DMS153 treated with DMSO at 0.1 percent for 48 hours (cell line): ENCODE results near the gene OR10H5.
"Not testable (repeated sequence)": the region's sequence is repeated elsewhere in the genome, so short reads cannot be mapped to it uniquely, and the experiment has no call there.

Experiments
- DNase-seq: peaks from one replicate; lab custom pipeline; 2025; ENCODE audit not compliant: unreplicated experiment; lab: John Stamatoyannopoulos, UW

The OR10H5 gene

GRCh38 chr19:15811476-15811875 lies 24.0 kb downstream of the OR10H5 start:
- DNase-seq = no peak

GRCh38 chr19:15812060-15812722 lies 24.7 kb downstream of the OR10H5 start:
- no peak for DNase-seq

GRCh38 chr19:15813916-15814315 lies 26.5 kb downstream of the OR10H5 start:
- no peak for DNase-seq

DNA sequence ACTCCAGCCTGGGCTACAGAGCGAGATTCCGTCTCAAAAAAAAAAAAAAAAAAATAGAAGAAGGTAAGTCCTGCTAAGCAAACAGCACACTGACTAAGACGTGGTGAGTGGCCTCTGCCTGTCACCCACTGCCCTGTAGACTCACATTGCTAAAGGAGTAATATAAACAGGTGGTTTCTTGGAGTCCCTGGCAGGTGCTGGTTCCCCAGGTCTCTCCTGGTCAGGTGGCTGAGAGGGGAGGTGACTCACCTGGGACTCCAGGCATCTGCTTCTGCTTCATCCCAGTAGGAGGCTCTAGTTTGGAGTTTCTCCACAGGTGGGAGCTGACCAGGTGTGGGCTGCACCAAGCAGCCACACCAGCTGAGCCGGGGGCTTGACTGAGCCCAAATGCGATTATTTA lies 27.8 kb downstream of the OR10H5 start, which contains the start of gene OR10H1:
Gene OR10H1, minus strand, starts transcription at position 359 of the 400 bp plus-strand sequence. CDS start 7,627 bp downstream, outside the sequence.
- no peak for DNase-seq

DNA sequence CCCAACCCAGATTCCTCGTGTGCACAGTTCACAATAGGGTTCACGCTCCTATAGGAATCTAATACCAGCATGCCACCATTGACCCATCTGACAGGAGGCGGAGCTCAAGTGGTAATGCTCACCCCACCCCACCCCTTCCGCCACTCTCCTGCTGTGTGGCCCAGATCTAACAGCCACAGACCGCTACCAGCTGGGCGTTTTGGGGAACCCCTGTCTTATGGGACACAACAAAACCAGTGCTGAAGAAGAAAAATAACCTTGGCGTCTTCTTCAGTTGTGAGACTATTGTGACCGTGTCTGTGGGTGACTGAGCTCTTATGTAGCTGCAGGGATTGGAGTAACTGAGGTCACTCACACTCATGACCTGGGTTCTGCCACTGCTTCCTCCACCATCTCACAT lies 33.2 kb downstream of the OR10H5 start:
- no peak for DNase-seq

GRCh38 chr19:15825753-15826152 lies 38.3 kb downstream of the OR10H5 start:
- no peak for DNase-seq

GRCh38 chr19:15828121-15828610 lies 40.7 kb downstream of the OR10H5 start:
- DNase-seq = no peak

- DNase-seq = not testable (repeated sequence)
Observed at GRCh38 chr19:15828611-15829305, 41.3 kb downstream of the OR10H5 start.

DNA sequence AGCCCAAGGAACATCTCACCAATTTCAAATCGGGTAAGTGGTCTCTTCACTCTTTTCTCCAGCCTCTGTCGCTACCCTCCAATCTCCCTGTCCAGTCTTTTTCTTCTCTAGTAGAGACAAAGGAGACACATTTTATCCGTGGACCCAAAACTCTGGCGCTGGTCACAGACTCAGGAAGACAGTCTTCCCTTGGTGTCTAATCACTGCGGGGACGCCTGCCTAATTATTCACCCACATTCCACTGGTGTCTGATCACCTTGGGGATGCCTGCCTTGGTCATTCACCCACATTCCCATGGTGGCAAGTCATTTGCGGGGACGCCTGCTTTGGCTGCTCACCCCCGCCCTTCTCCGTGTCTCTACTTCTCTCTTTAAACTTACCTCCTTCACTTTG lies 41.8 kb downstream of the OR10H5 start:
- no peak for DNase-seq

DNA sequence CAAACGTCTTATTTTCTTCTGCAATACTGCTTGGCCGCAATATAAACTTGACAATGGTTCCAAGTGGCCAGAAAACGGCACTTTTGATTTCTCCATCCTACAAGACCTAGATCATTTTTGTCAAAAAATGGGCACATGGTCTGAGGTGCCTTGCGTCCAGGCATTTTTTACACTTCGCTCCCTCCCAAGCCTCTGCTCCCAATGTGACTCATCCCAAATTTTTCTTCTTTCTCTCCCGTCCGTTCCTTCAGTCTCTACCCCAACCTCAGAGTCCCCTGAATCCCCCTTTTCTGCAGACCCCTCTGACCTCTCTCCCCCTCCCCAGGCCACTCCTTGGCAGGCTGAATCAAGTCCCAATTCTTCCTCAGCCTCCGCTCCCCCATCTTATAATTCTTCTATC lies 42.3 kb downstream of the OR10H5 start:
- no peak for DNase-seq

- DNase-seq = no peak
Observed at GRCh38 chr19:15831626-15832025, 44.2 kb downstream of the OR10H5 start.

GRCh38 chr19:15834232-15834631 lies 46.8 kb downstream of the OR10H5 start:
- not testable (repeated sequence) for DNase-seq

- DNase-seq = peak; percentile 28
Observed at GRCh38 chr19:15835565-15836329, 48.3 kb downstream of the OR10H5 start.

GRCh38 chr19:15836330-15837220 lies 49.1 kb downstream of the OR10H5 start:
- peak; percentile 84 for DNase-seq

- peak; percentile 51 for DNase-seq
Observed at GRCh38 chr19:15837221-15837731, 49.8 kb downstream of the OR10H5 start.

GRCh38 chr19:15838351-15838750 lies 50.9 kb downstream of the OR10H5 start:
- DNase-seq = no peak

DNA sequence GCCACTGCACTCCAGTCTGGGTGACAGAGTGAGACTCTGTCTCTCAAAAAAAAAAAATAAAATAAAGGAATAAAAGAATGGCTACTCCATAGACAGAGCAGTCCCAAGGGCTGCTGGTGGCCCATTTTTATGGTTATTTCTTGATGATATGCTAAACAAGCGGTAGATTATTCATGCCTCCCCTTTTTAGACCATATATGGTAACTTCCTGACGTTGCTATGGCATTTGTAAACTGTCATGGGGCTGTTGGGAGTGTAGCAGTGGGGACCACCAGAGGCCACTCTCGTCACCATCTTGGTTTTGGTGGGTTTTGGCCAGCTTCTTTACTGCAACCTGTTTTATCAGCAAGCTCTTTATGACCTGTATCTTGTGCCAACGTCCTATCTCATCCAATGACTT lies 52.4 kb downstream of the OR10H5 start:
- not testable (repeated sequence) for DNase-seq

- no peak for DNase-seq
Observed at GRCh38 chr19:15840833-15841232, 53.4 kb downstream of the OR10H5 start.

GRCh38 chr19:15841875-15842569 lies 54.6 kb downstream of the OR10H5 start:
- DNase-seq = no peak
